Measurements from ENCODE around the gene MBLAC2. TPM values are rescaled to one million over a fixed set of nuclear protein-coding genes. Genes with fewer than 3 reads are reported as not detected.

MBLAC2 gene
- total RNA-seq, 1 experiment from 2014 or later: 4.6 TPM

DNA sequence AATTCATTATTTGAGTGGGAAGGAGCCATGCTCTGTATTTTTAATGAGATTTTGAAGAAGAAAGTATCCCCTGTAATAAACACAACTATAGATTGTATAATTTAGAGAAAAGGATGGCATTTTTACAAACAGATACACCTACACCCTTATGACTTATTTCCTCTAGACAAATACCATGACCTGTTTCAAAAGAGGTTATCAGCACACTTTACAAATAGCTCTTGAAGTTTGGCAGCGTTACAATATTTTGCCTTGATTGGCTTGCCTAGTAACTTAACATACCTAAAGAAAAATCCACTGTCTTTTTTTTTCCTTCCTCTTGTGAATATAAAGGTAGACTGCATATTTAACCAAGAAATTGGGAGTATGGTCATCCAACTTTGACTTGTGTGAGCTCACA is 36.5 kb downstream of the MBLAC2 start:
- TF ChIP-seq EZH2 (IDR thresholded peaks at IDR 0.05; ENCODE audit: low read depth): no peak
- TF ChIP-seq CTCF (conservative IDR thresholded peaks at IDR 0.05): no peak
- H3F3A ChIP-seq (ENCODE audit: insufficient read depth, low read depth): no peaks in the 10 kb centered on the region
- H3K9me3 ChIP-seq (ENCODE audit: insufficient read depth, low read depth): no peaks in the 10 kb centered on the region
- BruUV-seq (replicated peaks): no TSS peak
- no peaks in the 10 kb centered on the region for H3K27me3 ChIP-seq (ENCODE audit: insufficient read depth, low read depth)
- ChIA-PET CTCF (interaction anchor here (0.6 kb wide), 1 partner anchor 346 kb away, joined by 3 read pairs; no protein-coding TSS in a partner anchor), POLR2A (ENCODE audit: unreplicated experiment) (no interaction called here)
- H3K9me2 ChIP-seq (ENCODE audit: insufficient read depth): no peaks in the 10 kb centered on the region
- H3K27ac ChIP-seq: peak overlapping the region; percentile 49; the same call in 1 of the 2 replicates
- H3K79me2 ChIP-seq (ENCODE audit: low read depth): no peaks in the 10 kb centered on the region
- H3K36me3 ChIP-seq (ENCODE audit: low read depth): no peaks in the 10 kb centered on the region
- intact Hi-C loops (cut with micrococcal nuclease; ENCODE audit: unreplicated experiment): loop anchor here (2.0 kb wide), 1 partner anchor 165 kb away; no protein-coding TSS in a partner anchor
- peak overlapping the region; percentile 43 for H3K4me2 ChIP-seq
- peak in 1 of 2 experiments; percentile 82 for DNase-seq
- H3K4me3 ChIP-seq: no peak overlapping the region
- H4K20me1 ChIP-seq (ENCODE audit: insufficient read depth): 0 out of 2 replicates have a peak, but pooled peaks cover 4% of the 10 kb centered on the region
- H3K4me1 ChIP-seq (replicated peaks; ENCODE audit: insufficient read depth): peaks cover 19% of the 10 kb centered on the region
- H2AFZ ChIP-seq: no peak overlapping the region

- peak in 1 of 2 experiments; percentile 82 for DNase-seq
- no peaks in the 10 kb centered on the region for H3K9me2 ChIP-seq (ENCODE audit: insufficient read depth)
- no peaks in the 10 kb centered on the region for H3F3A ChIP-seq (ENCODE audit: insufficient read depth, low read depth)
- 0 out of 2 replicates have a peak, but pooled peaks cover 4% of the 10 kb centered on the region for H4K20me1 ChIP-seq (ENCODE audit: insufficient read depth)
- TF ChIP-seq EZH2 (IDR thresholded peaks at IDR 0.05; ENCODE audit: low read depth) (no peak), CTCF (conservative IDR thresholded peaks at IDR 0.05) (no peak)
- H3K4me1 ChIP-seq (replicated peaks; ENCODE audit: insufficient read depth): peaks cover 19% of the 10 kb centered on the region
- peak overlapping the region; percentile 43 for H3K4me2 ChIP-seq
- no TSS peak for BruUV-seq (replicated peaks)
- H3K4me3 ChIP-seq: no peak overlapping the region
- no peak overlapping the region for H2AFZ ChIP-seq
- no peaks in the 10 kb centered on the region for H3K79me2 ChIP-seq (ENCODE audit: low read depth)
- no peaks in the 10 kb centered on the region for H3K36me3 ChIP-seq (ENCODE audit: low read depth)
- ChIA-PET CTCF (interaction anchor here (0.6 kb wide), 1 partner anchor 346 kb away, joined by 3 read pairs; no protein-coding TSS in a partner anchor), POLR2A (ENCODE audit: unreplicated experiment) (no interaction called here)
- intact Hi-C loops (cut with micrococcal nuclease; ENCODE audit: unreplicated experiment): loop anchor here (1.0 to 2.0 kb wide), 2 partner anchors 28 to 165 kb away; partner anchors contain the start of gene CETN3
- H3K9me3 ChIP-seq (ENCODE audit: insufficient read depth, low read depth): no peaks in the 10 kb centered on the region
- no peaks in the 10 kb centered on the region for H3K27me3 ChIP-seq (ENCODE audit: insufficient read depth, low read depth)
- peak overlapping the region; percentile 49; the same call in 1 of the 2 replicates for H3K27ac ChIP-seq
These were observed 36.9 kb downstream of the MBLAC2 start for GRCh38 chr5:90437663-90438062.

DNA sequence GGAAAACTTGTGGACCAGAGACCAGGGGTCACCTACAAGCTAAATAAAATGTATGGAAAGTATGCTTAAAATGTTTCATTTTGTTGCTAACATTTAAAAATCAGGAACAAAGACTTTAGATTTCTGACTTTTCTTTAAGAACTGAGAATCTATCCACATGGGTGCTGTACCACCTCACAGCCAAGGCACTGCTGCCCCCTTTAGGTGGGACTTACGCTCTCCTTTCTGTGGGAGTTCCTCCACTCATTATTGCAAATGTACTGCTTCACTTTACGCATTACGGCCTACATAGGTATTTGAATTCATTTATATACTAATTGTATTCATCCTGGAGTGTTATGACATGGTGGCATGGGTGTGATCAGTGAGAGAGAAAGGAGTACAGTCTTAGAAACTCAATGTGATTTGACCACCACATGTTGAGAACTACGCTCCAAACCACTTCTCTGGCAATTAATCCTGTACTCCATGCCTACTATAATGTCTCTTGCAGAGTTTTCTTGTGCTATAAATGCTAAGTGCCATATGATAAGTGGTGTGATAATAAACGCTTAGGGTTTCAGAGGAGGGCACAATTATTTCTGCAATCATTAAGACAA is 40.4 kb downstream of the MBLAC2 start:
- no peak overlapping the region for H3K27ac ChIP-seq
- no peaks in the 10 kb centered on the region for H3K27me3 ChIP-seq (ENCODE audit: insufficient read depth, low read depth)
- ChIA-PET CTCF (no interaction called here), POLR2A (ENCODE audit: unreplicated experiment) (no interaction called here)
- H3K4me1 ChIP-seq (replicated peaks; ENCODE audit: insufficient read depth): peaks cover 19% of the 10 kb centered on the region
- H4K20me1 ChIP-seq (ENCODE audit: insufficient read depth): 0 out of 2 replicates have a peak, but pooled peaks cover 4% of the 10 kb centered on the region
- H3K79me2 ChIP-seq (ENCODE audit: low read depth): no peaks in the 10 kb centered on the region
- H3K4me2 ChIP-seq: no peak overlapping the region
- TF ChIP-seq CTCF (conservative IDR thresholded peaks at IDR 0.05): peak; percentile 56
- no peak for TF ChIP-seq EZH2 (IDR thresholded peaks at IDR 0.05; ENCODE audit: low read depth)
- no peaks in the 10 kb centered on the region for H3K9me2 ChIP-seq (ENCODE audit: insufficient read depth)
- H3K4me3 ChIP-seq: no peak overlapping the region
- H2AFZ ChIP-seq: no peak overlapping the region
- no peaks in the 10 kb centered on the region for H3K9me3 ChIP-seq (ENCODE audit: insufficient read depth, low read depth)
- BruUV-seq (replicated peaks): no TSS peak
- no peaks in the 10 kb centered on the region for H3K36me3 ChIP-seq (ENCODE audit: low read depth)
- no peaks in the 10 kb centered on the region for H3F3A ChIP-seq (ENCODE audit: insufficient read depth, low read depth)
- intact Hi-C loops (cut with micrococcal nuclease; ENCODE audit: unreplicated experiment): loop anchor here (2.0 kb wide), 1 partner anchor 1705 kb away; no protein-coding TSS in a partner anchor
- peak in 1 of 2 experiments; percentile 27 for DNase-seq

Data from PC-9 (cell line).